ENCODE data around the gene TRIM2.

DNA sequence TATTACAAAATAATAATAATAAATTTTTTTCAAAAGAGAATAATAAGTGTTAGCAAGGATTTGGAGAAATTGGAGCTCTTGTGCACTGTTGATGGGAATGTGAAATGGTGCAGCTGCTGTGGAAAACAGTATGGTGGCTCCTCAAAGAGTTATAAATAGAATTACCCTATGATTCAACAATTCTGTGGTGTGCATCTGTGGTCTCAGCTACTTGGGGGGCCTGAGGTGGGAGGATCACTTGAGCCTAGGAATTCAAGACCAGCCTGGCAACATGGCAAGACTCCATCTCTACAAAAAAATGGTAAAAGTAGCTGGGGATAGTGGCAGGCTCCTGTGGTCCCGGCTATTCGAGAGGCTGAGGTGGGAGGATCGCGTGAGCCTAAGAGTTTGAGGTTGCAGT lies 159.8 kb downstream of the TRIM2 start:
- no peak for TF ChIP-seq POLR2A (IDR thresholded peaks at IDR 0.05; ENCODE audit: low read depth, low read length)
- no peak for TF ChIP-seq TAF1 (IDR thresholded peaks at IDR 0.05; ENCODE audit: low read depth, low read length)
- TF ChIP-seq POLR2AphosphoS5 (IDR thresholded peaks at IDR 0.05; ENCODE audit: low read depth, low read length), result no peak

Measured in GM12891 (cell line).